Cardiac fibroblast (primary cell): ENCODE results near the gene LEFTY1.

Experiments used
- DNase-seq, 2 donors: peaks; one replicate each; pipeline versions ENCODE4 v3.0.0 to v3.0.0-alpha.2; 2010; ENCODE audit warnings: low read depth in 2 of 2
- H3K4me3 ChIP-seq, 2 donors: replicated peaks in 1 of 2; 1 replicate in 1 of 2; 2 replicates in 1 of 2; pipeline ENCODE4 v1.5.1; 2011; ENCODE audit warnings: low read depth in 2 of 2, low read length in 2 of 2, mild to moderate bottlenecking in 2 of 2, moderate library complexity in 1 of 2
- CTCF ChIP-seq: IDR thresholded peaks from one replicate; pipeline ENCODE4 v1.5.1; 2011; ENCODE audit warnings: low read depth, mild to moderate bottlenecking, low read length, inconsistent platforms

LEFTY1 gene

GRCh38 chr1:225851805-225852204 lies 37.1 kb downstream of the LEFTY1 start:
- no peak for DNase-seq
- TF ChIP-seq CTCF, result no peak
- no peak overlapping the region for H3K4me3 ChIP-seq

GRCh38 chr1:225850370-225850769 lies 38.6 kb downstream of the LEFTY1 start:
- H3K4me3 ChIP-seq, result no peak overlapping the region
- DNase-seq, result no peak
- TF ChIP-seq CTCF, result no peak

- DNase-seq, result peak in 1 of 2 donors; percentile 10
- TF ChIP-seq CTCF, result no peak
- H3K4me3 ChIP-seq, result no peak overlapping the region
Measured at GRCh38 chr1:225849925-225850324, 39.0 kb downstream of the LEFTY1 start.

GRCh38 chr1:225848030-225848955 lies 40.7 kb downstream of the LEFTY1 start:
- TF ChIP-seq CTCF, result no peak
- DNase-seq, result peak in 1 of 2 donors; percentile 37
- no peak overlapping the region for H3K4me3 ChIP-seq

- no peak for DNase-seq
- H3K4me3 ChIP-seq, result no peak overlapping the region
- no peak for TF ChIP-seq CTCF
Measured at GRCh38 chr1:225847610-225848009, 41.3 kb downstream of the LEFTY1 start.

- no peak for DNase-seq
- no peak for TF ChIP-seq CTCF
Measured at GRCh38 chr1:225846331-225847310, 42.3 kb downstream of the LEFTY1 start.

More at GRCh38 chr1:225846331-225847310, 42.3 kb downstream of the LEFTY1 start:
- no peak overlapping the region for H3K4me3 ChIP-seq
